ENCODE data around the gene CD7.

Gene CD7

DNA sequence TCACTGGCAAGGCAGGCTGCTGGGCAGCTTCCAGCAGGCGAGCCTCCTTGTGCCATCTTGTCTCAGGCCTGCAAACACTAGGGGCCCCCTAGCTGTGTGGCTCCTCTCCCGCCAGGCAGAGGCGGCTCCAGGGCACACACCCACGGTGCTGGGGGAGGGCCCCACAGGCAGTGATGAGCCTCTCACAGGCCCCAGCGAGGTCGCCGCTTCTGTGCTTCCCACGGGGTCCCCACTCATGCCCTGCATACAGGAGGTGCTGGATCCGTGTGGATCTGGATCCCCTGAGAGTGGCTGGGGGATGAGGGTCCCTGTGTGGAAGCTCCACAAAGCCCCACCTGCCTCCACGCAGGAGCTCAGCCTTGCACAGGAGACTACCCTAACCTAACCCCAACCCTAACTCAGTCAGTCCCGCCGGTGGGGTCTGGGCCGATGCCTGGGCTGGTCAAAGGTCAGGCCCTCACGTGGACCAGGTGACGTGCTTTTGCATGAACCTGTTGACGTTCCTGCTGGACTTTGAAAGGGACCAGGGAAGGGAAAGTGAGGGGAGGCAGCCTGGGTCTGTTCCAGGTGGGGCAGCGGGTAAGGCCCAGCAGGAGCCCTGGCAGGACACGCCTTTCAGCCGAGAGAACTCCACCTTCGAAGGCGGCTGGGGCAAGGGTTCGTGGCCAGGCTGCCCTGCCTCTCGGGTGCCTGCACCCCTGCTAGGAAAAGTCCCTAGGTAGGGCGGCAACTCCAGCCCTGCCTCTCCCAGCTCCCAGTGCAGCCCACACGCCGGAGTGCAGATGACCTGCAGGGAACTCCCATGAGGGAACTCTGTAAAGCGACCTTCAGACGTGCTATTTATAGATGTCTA is 11.0 kb upstream of the CD7 start:
- no peak for DNase-seq

DNA sequence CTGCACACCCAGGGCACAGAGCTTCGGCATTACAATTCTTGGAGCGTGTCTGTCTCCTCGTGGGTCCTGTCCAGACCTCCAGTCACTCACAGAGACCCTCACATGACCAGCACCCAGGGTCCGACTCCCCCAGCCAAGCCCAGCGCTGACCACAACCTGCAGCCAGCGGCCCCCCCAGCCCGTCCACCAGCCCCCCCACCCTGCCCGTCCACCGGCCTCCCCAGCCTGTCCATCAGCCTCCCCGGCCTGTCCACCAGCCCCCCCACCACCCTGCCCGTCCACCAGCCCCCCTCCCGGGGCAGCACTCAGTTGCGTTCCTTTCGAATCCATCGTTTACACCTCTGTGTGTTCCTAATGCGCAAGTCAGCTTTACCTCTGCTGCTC is 10.3 kb upstream of the CD7 start:
- DNase-seq: no peak

DNA sequence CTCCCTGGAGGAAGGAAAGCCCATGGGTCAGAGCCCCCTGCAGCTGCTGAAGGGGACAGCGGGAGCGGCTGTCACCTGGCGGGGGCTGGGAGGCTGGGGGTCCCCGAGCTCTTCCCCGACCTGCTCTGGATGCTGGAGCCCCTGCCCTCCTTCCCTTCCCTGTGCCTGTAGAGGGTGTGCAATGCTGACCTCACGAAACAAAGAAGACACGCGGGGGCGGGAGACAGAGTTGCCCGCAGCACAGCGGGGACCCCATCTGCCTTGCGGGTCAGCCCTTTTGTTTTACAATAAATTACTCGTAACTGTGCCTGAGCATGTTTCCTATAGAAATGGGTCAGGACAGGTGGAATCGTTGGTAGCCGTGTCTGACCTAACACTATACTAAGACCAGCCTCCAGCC is 9.9 kb upstream of the CD7 start:
- DNase-seq: no peak

DNA sequence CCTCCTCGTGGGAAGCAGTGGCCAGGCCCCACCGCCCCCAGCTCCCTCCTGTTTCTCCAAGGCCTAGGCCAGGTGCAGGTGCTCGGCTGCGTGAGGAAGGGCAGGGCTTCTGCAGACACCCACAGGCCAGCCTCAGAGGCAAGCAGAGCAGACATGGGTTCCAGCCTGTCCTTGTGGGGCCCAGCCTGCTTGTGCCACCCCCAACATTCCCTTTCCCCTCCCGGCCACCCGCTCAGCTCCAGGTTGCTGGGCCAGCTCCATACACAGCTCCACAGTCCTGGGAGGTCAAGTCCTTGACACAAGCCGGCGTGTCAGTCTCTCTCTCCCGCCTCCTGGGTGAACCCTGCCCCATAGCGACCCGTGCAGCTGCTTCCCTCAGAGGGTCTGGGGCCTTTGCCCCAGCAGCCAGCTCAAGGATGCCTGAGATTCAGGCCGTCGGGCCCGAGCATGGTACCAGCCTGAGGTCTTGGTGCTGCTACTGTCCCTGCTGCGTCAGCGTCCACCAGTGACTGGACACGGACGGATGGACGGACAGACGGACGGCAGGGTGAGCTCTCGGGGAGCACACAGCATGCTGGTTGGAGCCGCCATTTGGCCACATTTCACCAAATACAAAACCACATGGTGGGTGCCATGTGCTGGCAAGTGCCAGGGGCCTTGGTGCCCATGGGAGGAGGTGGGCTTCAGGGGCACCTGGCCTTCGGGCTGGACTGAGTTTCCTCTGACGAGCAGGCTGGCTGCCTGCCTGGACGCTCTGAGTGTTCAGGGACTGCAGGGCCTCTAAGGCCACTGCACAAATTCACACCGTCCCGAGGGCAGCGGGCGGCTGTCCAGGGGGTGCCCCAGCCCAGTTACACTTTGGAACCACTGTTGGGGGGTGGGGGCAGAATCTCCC is 8.1 kb upstream of the CD7 start:
- DNase-seq: no peak

DNA sequence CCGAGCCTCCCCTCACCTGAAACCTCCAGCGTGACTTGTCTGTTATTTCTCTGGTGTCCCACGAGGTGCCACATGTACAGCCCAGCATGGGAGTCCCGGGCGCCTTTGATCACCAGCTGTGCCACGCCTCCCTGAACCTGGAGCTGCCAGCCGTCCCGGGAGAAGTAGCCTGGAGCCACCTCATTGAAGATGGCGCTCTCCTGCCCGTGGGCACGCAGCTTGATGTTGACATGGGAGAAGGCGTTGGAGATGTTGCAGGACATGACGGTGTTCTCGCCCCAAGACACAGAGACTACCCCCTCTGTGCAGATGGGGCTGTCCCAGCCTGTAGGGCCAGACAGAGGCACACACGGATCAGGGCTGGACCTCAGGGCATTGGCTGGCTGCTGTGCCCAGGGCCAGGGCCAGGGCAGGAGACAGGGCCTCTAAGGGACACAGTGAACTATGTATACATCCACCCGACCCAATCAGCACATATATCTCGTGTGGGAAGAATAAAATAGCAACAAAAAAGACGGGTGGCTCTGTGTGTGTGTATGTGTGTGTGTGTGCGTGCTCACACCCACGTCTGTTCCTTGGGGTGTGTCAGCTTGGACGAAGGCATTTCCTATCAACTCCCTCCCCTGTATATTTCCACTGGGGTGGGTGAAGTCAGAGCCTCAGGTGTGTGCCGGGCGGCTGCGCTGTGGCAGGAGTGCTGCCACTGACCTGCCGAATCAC is 7.3 kb upstream of the CD7 start:
- no peak for DNase-seq

DNA sequence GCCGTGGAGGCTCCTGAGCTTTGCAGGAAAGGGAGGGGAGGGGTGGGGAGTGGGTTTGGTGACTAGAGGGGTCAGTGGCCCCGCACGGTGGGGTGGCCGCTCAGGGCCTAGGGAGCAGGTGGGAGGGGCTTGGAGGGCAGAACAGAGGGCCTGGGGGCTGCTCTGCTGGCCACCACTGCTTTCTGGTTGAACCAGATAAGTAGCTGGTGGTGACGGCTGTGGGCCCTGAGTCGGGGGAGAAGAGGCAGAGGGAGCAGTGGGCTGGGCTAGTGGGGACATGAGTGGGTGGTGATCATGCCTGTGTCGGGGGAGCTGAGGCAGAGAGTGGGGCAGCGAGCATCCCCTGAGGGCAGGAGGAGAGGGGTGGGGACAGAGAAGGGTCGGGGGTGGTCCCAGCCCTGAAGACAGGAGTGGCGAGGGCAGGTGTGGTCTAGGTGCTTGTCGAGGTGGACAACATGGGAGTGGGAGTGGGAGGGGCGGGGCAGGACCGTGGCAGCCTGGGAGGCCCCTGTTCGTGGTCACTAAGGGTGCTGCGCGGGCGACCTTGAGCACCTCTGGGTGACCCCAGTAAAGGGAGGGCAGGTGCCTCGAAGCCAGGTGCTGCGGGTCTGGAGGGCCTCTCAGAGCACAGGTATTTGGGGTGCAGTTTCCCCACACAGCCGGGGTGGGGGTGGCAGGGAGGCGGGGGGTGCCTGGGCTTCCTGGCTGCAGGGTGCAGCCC is 6.3 kb upstream of the CD7 start:
- DNase-seq: no peak

DNA sequence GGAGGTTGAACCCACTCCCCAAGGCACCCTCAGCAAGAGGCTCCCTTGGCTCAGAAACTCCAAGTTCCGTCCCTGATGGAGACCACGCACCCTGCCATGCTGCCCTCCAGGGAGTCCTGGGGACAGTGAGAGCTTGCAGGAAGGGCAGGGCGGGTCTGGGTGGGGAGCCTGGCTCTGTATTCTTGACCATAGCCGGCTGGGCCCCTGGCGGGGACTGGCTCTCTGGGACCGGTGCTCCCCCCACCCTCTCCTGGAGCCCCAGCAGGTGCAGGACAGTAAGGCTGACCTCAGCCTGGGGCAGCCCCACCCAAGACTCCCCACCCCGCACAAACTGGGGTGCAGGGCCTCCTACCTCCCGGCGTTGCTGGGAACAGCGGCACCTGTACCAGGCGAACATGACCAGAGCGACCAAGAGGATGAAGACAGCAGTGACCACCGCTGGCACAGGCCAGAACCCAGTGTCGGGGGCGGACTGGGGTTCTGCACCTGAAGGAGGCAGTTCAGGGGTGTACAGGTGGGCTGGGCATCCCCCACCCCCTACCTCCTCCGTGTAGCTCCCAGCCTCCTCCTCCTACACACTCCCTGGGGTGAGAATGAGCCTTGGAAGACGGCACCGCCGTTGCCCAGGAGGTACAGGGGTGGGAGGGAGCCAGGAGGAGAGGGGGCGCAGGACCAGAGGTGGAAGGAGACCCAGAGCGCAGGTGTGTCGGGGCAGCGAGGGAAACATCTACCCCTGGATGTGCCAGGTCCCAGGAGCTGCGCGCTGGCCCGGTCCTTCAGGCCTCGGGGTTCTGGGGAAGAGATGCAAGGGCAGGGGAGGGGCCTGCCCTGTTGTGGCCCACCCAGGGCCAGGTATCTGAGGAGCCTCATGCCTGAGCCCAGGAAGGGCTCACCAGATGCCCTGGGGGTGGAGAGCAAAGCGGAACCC is 5.4 kb upstream of the CD7 start:
- DNase-seq: no peak

DNA sequence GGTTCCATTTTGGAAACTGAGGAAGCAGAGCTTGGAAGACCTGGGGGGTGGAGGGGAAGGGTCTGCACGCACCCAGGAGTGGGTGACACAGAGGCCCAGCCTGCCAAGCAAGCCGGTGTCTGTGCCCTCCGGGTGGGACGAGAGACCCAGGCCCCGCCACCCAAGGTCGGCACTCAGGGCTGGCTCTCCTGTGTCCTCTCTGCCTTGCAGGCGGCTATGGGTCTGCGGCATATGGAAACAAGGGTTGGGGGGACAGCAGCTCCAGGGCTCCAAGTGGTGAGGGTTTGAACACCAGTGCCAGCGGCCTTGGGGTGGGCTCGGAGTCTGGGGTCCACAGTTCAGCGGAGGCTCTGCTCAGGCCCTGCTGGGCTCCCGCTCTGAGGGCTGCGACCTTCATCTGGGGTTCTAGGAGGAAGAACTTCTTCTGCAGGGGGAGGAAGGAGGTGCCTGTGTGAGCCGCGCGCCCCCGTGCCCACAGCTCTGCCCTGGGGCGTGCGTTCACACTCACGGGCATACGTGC is 4.6 kb upstream of the CD7 start:
- DNase-seq: no peak

DNA sequence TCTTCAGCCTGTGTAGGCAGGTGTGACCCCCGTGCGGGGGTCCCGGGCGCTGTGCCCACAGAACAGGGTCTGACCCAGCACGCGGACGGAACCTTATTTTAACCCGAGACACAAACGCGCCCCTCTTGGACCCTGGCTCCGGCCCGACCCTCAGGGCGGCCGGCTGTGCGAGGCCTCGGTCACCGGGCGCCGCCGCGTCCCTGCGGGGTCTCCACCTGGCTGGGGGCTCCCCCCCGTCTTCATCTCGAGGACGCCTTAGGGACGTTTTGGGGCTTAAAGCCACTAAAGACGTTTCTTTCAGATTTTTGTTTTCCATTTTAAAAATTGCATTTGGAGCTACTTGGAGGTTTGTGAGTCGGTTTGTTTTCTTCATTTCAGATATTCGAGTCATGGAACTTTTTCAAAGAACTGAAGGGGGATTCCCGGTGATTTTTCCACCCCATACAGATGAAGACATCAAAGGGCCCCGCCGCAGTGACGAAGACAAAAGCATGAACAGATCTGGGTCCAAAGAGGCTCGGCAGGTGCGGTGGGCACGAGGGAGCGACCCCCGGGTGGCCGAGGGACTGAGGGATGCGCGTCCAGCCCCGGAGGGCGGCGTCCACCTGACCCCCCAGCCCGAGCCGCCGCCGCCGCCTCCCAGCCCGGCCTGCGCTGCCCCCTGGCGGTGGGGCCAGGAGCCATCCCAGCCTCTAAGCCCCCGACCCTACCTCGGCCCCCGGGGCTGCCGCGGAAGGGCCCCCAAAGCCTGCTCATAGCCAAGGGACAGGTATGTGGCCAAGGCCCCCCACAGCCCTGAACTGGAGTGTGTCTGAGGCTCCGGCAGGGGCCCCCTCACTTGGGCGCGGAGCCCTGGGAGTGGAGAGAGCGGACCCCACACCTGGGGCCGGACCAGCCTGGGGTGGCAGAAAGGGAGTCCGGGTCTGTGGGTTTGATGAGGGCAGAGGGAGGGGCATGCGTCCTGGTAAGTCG is 3.8 kb upstream of the CD7 start:
- peak; percentile 60 for DNase-seq

DNA sequence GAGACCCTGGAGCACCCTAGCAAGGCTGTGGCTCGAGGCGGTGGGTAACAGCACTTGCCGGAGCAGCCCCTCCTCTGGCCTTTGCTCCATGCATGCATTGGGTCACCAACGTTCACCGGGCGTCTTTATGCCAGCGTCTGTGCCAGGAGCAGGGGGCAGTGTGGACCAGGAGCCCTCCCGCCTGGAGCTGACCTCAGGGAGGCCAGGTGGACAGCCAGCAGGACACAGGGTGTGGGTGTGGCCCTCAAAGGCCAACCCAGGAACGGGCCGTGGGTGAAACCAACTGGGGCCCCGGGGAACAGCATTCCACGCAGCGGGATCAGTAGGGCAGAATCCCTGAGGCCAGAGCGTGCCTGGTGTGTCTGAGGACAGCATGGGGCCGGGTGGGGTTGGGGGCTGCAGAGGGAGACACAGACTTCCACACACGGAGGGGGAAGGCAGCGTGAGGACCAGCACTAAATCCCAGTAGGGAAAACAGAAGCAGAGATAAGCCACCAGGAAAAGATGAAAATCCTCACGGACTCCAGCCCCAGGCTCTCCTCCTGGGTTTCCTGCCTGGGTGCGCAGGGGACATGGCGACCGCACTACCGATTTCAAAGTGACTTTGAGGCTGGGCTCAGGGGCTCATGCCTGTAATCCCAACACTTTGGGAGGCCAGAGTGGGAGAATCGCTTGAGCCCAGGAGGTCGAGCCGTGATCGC is 2.9 kb upstream of the CD7 start:
- no peak for DNase-seq

DNA sequence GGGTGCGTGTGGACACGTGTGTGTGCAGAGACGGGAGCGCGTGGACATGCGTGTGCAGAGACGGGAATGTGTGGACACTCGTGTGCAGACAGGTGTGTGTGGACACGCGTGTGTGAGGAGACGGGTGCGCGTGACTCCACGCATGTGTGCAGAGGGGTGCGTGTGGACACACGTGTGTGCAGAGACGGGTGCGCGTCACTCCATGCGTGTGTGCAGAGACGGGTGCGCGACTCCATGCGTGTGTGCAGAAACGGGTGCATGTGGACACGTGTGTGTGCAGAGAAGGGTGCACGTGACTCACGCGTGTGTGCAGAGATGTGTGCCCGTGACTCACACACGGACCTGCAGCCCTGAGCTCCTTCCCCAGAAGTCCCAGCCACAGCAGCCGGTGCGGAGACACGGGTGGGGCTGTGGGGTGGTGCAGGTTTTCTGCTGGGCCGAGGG is 2.2 kb upstream of the CD7 start:
- no peak for DNase-seq

DNA sequence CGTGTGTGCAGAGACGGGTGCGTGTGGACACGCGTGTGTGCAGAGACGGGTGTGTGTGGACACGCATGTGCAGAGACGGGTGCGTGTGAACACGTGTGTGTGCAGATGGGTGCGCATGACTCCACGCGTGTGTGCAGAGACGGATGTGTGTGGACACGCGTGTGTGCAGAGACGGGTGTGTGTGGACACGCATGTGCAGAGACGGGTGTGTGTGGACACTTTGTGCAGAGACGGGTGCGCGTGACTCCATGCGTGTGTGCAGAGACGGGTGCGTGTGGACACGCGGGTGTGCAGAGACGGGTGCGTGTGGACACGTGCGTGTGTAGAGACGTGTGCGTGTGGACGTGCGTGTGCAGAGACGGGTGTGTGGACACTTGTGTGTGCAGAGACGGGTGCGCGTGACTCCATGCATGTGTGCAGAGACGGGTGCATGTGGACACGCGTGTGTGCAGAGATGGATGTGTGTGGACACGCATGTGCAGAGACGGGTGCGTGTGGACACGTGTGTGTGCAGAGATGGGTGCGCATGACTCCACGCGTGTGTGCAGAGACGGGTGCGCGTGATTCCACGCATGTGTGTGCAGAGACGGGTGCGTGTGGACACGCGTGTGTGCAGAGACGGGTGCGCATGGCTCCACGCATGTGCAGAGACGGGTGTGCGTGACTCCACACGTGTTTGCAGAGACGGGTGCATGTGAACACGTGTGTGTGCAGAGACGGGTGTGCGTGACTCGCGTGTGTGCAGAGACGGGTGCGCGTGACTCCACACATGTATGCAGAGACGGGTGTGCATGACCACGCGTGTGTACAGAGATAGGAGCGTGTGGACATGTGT is 1.6 kb upstream of the CD7 start:
- DNase-seq: no peak

DNA sequence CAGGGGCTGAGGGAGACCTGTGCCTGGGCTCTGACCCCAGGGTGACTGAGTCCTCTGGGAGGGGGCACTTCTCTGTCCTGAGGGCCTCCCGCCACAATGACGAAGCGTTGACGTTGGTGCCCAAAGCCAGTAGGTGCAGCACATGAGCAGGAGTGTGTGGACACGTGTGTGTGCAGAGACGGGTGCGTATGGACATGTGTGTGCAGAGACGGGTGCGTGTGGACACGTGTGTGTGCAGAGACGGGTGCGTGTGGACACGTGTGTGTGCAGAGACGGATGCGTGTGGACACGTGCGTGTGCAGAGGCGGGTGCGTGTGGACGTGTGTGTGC is 726 bp upstream of the CD7 start:
- DNase-seq: no peak

DNA sequence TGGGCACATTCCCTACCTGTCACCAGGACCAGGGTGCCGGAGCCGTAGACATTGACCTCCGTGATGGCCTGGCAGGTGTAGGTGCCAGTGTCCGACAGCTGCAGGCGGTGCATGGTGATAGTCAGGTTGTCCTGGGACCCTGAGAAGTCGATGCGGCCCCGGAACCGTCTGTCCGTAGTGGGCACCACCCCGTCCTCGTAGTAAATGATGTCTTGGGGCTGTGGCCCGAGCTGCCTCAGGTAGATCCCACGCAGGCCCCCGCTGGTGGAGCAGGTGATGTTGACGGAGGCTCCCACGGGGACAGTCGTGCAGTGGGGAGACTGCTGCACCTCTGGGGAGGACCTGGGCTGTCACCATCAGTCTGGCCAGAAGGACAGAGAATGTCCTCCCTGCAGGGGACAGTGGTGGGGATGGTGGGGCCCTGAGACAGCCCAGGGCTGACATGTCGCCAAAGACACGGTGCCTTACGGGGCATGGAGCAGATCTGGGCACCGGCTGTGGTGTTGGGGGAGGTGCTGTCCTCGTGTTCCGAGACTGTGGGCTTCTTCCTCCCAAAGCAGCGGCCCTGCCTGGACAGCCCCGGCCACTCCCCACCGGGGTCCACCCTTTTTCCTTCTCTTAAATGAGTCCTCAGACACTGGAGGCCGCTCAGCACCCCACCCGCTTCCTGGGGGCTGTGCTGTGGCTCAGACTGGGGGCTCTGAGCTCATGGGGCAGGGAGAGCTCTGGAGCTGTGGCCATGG is 586 bp downstream of the CD7 start:
- no peak for DNase-seq

DNA sequence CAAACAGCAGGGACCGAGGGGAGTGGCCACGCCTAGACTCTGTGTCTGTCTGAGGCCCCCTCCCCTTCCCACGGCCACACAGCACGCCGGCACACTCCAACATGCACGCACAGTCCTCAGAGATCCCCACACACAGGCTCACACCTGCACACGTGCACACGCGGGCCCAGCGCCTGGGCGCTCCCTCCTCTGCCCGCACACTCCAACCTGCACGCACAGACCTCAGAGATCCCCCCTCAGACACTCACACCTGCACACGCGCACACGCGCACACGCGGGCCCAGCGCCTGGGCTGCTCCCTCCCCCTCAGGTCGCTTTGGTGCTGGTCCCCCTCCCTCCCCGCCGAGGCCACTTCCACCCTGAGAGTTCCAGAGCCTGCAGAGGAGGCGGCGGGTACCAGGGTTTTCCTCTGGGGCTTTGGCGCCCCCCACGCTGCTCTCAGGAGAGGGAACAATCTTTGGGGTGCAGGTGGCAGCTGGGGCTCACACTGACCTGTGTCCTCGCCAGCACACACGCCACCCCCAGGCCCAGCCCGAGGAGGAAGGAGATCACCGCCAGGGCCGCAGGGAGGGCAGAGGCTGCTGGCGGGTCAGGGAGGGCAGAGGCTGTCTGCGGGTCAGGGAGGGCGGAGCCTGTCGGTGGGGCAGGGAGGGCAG is 1.6 kb downstream of the CD7 start:
- DNase-seq: no peak

DNA sequence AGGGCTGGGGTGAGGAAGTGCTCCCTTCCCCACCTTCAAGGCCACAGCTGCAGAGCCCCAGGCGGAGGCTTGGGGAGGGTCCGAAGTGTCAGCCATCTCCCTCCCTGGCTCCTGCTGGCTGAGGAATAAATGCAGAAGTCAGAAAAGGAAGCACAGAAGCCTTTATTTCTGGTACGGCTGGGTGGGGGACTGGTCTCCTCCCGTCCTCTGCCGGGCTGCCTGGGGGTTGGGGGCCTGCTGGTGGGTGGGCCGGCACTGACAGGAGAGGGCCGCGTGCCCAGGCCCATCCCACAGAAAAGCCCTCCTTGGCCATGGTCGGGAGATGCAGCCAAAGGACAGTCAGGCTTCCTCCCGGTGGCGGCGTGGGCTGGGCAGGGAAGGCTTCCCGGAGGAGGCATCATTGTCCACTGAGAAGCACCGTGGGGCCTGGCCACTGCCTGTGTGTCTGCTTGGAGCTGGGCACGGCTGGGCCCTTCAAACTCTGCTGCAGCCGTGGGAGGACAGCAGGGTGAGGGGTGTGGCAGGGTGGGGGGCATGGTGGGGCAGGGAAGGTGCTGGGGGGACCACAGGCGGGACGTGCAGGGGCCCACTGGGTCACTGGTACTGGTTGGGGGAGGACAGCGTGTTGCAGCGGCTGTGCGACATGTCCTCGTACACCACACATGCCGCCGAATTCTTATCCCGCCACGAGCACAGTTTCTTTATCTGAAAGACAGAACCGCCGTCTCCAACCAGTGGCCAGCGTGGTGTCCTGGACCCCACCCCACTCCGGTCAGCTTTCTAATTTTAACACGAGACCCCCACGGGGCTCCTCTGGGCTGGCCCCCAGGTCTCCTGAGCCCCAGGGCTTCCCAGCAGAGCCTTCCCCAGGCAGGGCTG is 2.4 kb downstream of the CD7 start:
- DNase-seq: no peak
